Measurements from ENCODE around the gene DPYSL3.

DNA sequence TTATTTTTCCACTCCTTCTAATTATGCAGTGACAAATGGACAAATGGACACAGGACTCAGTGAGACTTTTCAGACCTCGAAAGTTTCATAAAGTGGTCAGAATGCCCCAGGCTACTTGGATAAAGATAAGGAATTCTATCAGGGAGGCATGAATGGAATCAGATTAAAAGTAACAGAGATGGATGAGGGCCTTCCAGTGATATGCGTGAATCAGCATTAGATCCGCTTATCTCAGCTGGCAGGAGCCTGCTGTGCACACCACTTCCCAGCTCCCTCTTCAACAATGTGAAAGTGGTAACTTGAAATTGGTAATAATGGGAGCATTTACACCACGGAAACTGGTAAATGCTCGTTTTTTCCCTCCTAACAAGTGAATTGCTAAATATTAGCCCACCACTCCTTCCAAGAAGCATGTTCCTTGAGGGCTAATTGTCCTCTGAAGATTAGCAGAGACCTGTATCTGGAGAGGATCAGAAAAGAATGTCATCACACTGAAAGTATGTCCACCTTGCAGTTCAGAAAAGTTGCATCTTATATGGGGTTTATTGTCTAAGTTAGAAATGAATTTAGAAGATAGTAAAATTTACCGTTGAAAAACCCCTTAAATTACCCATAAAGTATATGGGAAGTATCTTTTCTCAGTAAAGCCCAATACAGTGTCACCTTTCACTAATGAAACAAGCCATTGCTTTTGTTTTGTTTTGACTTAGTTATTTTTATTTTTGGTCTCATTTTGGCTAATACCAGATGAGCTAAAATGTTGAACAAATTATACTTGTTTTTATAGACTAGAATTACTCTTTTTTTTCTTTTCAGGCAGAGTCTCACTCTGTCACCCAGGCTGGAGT is 125.3 kb downstream of the DPYSL3 start:
- TF ChIP-seq POLR2A (IDR thresholded peaks at IDR 0.05): no peak
- TF ChIP-seq, protein P1, sequence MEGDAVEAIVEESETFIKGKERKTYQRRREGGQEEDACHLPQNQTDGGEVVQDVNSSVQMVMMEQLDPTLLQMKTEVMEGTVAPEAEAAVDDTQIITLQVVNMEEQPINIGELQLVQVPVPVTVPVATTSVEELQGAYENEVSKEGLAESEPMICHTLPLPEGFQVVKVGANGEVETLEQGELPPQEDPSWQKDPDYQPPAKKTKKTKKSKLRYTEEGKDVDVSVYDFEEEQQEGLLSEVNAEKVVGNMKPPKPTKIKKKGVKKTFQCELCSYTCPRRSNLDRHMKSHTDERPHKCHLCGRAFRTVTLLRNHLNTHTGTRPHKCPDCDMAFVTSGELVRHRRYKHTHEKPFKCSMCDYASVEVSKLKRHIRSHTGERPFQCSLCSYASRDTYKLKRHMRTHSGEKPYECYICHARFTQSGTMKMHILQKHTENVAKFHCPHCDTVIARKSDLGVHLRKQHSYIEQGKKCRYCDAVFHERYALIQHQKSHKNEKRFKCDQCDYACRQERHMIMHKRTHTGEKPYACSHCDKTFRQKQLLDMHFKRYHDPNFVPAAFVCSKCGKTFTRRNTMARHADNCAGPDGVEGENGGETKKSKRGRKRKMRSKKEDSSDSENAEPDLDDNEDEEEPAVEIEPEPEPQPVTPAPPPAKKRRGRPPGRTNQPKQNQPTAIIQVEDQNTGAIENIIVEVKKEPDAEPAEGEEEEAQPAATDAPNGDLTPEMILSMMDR (IDR thresholded peaks at IDR 0.05): no peak

Data from esophagus squamous epithelium (tissue), 4 donors.